HG02798 (cell line): ENCODE data around the gene PPP1R27.

Source experiments
- ATAC-seq: cut with Tn5 transposase; IDR thresholded peaks from one replicate; pipeline ENCODE4 v1.9.1; 2021; ENCODE audit warnings: mild to moderate bottlenecking; ENCODE audit not compliant: unreplicated experiment, poor library complexity

The PPP1R27 gene

GRCh38 chr17:81834831-81835267 lies at the start of gene PPP1R27:
PPP1R27 (minus strand) TSS chr17:81835050; CDS start chr17:81834953, 97 bp downstream.
- no peak for ATAC-seq

- no peak for ATAC-seq
These were observed 49.7 kb upstream of the PPP1R27 start for GRCh38 chr17:81884520-81884919.

- no peak for ATAC-seq
These were observed 44.3 kb upstream of the PPP1R27 start for GRCh38 chr17:81879121-81879520.

- no peak for ATAC-seq
These were observed 43.4 kb upstream of the PPP1R27 start for GRCh38 chr17:81878294-81878693.

- no peak for ATAC-seq
These were observed 42.7 kb upstream of the PPP1R27 start for GRCh38 chr17:81877569-81877968.

GRCh38 chr17:81871387-81872230 lies 36.8 kb upstream of the PPP1R27 start:
- ATAC-seq: peak; percentile 72

- peak; percentile 26 for ATAC-seq
These were observed 36.1 kb upstream of the PPP1R27 start, which contains the start of gene ARHGDIA for GRCh38 chr17:81870981-81871386. ARHGDIA (minus strand) TSS chr17:81871337; CDS start chr17:81869930, 1,407 bp downstream.

- peak; percentile 15 for ATAC-seq
These were observed 35.5 kb upstream of the PPP1R27 start for GRCh38 chr17:81870131-81870980.

- no peak for ATAC-seq
These were observed 34.6 kb upstream of the PPP1R27 start for GRCh38 chr17:81869221-81870130.

GRCh38 chr17:81868674-81869220 lies 33.9 kb upstream of the PPP1R27 start:
- ATAC-seq: no peak

- no peak for ATAC-seq
These were observed 33.3 kb upstream of the PPP1R27 start for GRCh38 chr17:81867991-81868673.

GRCh38 chr17:81867170-81867990 lies 32.5 kb upstream of the PPP1R27 start:
- no peak for ATAC-seq

- no peak for ATAC-seq
These were observed 31.8 kb upstream of the PPP1R27 start for GRCh38 chr17:81866440-81867169.

- ATAC-seq: no peak
These were observed 31.0 kb upstream of the PPP1R27 start for GRCh38 chr17:81865733-81866439.

- no peak for ATAC-seq
These were observed 30.5 kb upstream of the PPP1R27 start for GRCh38 chr17:81865358-81865732.

GRCh38 chr17:81863833-81864768 lies 29.3 kb upstream of the PPP1R27 start:
- no peak for ATAC-seq
